Gastrocnemius medialis (tissue), 4 donors: ENCODE measurements around the gene OTOG. TPM values are rescaled to one million over a fixed set of nuclear protein-coding genes. Genes with fewer than 3 reads are reported as not detected.

Source experiments
- ATAC-seq, 2 donors: fragments of 150-250 bp; one replicate each; pipeline ENCODE4 v1.9.1; 2016
- DNase-seq, 2 donors: peaks; one replicate each; pipeline ENCODE4 v3.0.0-alpha.2; 2019
- H3K27ac ChIP-seq, 4 donors: fragments of 200-600 bp; sonication (generic); 1 replicate in 1 of 4; 2 replicates in 3 of 4; pipeline ENCODE4 v1.5.1; 2016 to 2018; ENCODE audit warnings: mild to moderate bottlenecking in 2 of 4, moderate library complexity in 1 of 4
- H3K27me3 ChIP-seq, 3 donors: fragments of 200-600 bp; sonication (generic) in 2 of 3; 1 replicate in 1 of 3; 2 replicates in 2 of 3; pipeline versions ENCODE4 v1.5.1 to v1.6.0; 2016 to 2019; ENCODE audit warnings: mild to moderate bottlenecking in 1 of 3, moderate library complexity in 1 of 3
- H3K36me3 ChIP-seq, 2 donors: fragments of 200-600 bp; sonication (generic) in 1 of 2; one replicate each; pipeline ENCODE4 v1.5.1; 2017 to 2018
- H3K4me1 ChIP-seq, 2 donors: fragments of 200-600 bp; sonication (generic) in 1 of 2; one replicate each; pipeline ENCODE4 v1.5.1; 2016 to 2017; ENCODE audit warnings: mild to moderate bottlenecking in 2 of 2
- H3K4me3 ChIP-seq, 4 donors: fragments of 200-600 bp; sonication (generic) in 3 of 4; 1 replicate in 1 of 4; 2 replicates in 3 of 4; pipeline ENCODE4 v1.5.1; 2016 to 2019; ENCODE audit warnings: mild to moderate bottlenecking in 2 of 4
- H3K9me3 ChIP-seq, 3 donors: fragments of 200-600 bp; sonication (generic) in 2 of 3; 1 replicate in 1 of 3; 2 replicates in 2 of 3; pipeline ENCODE4 v1.5.1; 2016 to 2019
- CTCF ChIP-seq, 5 experiments: fragments of 450-650 bp in 3 of 5; fragments of 200-600 bp in 2 of 5; sonication (generic) in 2 of 5; IDR thresholded peaks in 4 of 5; conservative IDR thresholded peaks in 1 of 5; 1 replicate in 4 of 5; 2 replicates in 1 of 5; pipeline ENCODE4 v1.5.1; 2016 to 2019; ENCODE audit warnings: antibody characterized with exemption in 5 of 5, mild to moderate bottlenecking in 3 of 5, moderate library complexity in 3 of 5
- POLR2A ChIP-seq, 2 donors: fragments of 450-650 bp; IDR thresholded peaks; one replicate each; pipeline ENCODE4 v1.6.1; 2017; ENCODE audit warnings: antibody characterized with exemption in 2 of 2, mild to moderate bottlenecking in 2 of 2, moderate library complexity in 2 of 2
- in situ Hi-C, 4 donors: fragments of 200-750 bp; cut with MboI; loops; one replicate each; pipeline versions ENCODE4 v1.15.0 to v1.8.0; 2017; ENCODE audit warnings: low sequenced_read_pairs in 4 of 4
- intact Hi-C: fragments of 100-400 bp; cut with DNase I; formaldehyde crosslinking; loops from one replicate; pipeline ENCODE4 v1.15.1; 2023; ENCODE audit warnings: low total_unique reads
- total RNA-seq, 4 donors: library from RNA; depleted of rRNA; stranded (reverse); fragments of >200 nt; gene quantifications; one replicate each; pipeline versions ENCODE4 v1.1.0 to v1.2.3, GENCODE V29; 2016

OTOG gene
- total RNA-seq, 4 donors from 2014 or later, result not detected

- TF ChIP-seq POLR2A (IDR thresholded peaks at IDR 0.05), result no peak
- no peak for DNase-seq
- in situ Hi-C loops (loop anchor here in 3 of 4 donors (10.0 to 25.0 kb wide), 2 partner anchors 287 to 289 kb away; no protein-coding TSS in a partner anchor), intact Hi-C loops (no loop called here)
- Histone ChIP-seq H3K27me3 (no peaks in the 10 kb centered on the region), H3K9me3 (no peaks in the 10 kb centered on the region), H3K36me3 (no peaks in the 10 kb centered on the region), H3K4me1 (no peaks in the 10 kb centered on the region), H3K4me3 (no peak overlapping the region), H3K27ac (no peak overlapping the region)
- ATAC-seq, result no peak
Measured at GRCh38 chr11:17524221-17524620, 22.8 kb upstream of the OTOG start.

DNA sequence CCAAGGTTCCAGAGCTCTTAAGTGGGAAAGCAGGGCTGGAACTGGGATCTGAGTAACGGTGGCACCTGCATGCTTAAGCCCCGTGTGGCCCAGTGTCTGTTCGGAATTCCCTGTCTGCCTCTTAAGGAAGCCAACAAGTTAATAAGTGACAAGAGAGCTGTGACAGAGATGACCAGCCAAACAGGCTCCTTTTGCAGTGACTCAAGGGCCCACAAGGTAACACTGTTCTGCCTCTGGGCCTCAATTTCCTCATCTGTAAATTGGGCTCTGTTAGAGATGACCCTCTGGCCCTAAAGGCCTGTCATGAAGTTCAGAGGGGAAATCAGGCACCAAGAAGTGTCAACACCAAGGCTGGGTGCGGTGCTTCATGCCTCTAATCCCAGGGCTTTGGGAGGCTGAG lies 21.5 kb upstream of the OTOG start:
- no peak for ATAC-seq
- in situ Hi-C loops, result loop anchor here in 1 of 4 donors (10.0 kb wide), 1 partner anchor 291 kb away; no protein-coding TSS in a partner anchor

GRCh38 chr11:17526326-17526725 lies 20.7 kb upstream of the OTOG start:
- in situ Hi-C loops, result loop anchor here in 1 of 4 donors (10.0 kb wide), 1 partner anchor 292 kb away; no protein-coding TSS in a partner anchor
- no peak for ATAC-seq
- intact Hi-C loops, result no loop called here
- Histone ChIP-seq H3K4me3 (no peak overlapping the region), H3K36me3 (no peaks in the 10 kb centered on the region), H3K9me3 (no peaks in the 10 kb centered on the region), H3K4me1 (no peaks in the 10 kb centered on the region), H3K27me3 (no peaks in the 10 kb centered on the region), H3K27ac (no peak overlapping the region)
- no peak for TF ChIP-seq CTCF (IDR thresholded peaks at IDR 0.05 in 4 of 5, conservative IDR thresholded peaks at IDR 0.05 in 1 of 5)
- TF ChIP-seq POLR2A (IDR thresholded peaks at IDR 0.05), result no peak
- no peak for DNase-seq

More for the DNA sequence above, 21.5 kb upstream of the OTOG start:
- TF ChIP-seq CTCF (IDR thresholded peaks at IDR 0.05 in 4 of 5, conservative IDR thresholded peaks at IDR 0.05 in 1 of 5), result no peak
- no peak for TF ChIP-seq POLR2A (IDR thresholded peaks at IDR 0.05)
- H3K36me3 ChIP-seq, result no peaks in the 10 kb centered on the region
- intact Hi-C loops, result no loop called here
- H3K27ac ChIP-seq, result no peak overlapping the region
- DNase-seq, result no peak
- H3K9me3 ChIP-seq, result no peaks in the 10 kb centered on the region
- no peaks in the 10 kb centered on the region for H3K4me1 ChIP-seq
- H3K4me3 ChIP-seq, result no peak overlapping the region
- no peaks in the 10 kb centered on the region for H3K27me3 ChIP-seq

DNA sequence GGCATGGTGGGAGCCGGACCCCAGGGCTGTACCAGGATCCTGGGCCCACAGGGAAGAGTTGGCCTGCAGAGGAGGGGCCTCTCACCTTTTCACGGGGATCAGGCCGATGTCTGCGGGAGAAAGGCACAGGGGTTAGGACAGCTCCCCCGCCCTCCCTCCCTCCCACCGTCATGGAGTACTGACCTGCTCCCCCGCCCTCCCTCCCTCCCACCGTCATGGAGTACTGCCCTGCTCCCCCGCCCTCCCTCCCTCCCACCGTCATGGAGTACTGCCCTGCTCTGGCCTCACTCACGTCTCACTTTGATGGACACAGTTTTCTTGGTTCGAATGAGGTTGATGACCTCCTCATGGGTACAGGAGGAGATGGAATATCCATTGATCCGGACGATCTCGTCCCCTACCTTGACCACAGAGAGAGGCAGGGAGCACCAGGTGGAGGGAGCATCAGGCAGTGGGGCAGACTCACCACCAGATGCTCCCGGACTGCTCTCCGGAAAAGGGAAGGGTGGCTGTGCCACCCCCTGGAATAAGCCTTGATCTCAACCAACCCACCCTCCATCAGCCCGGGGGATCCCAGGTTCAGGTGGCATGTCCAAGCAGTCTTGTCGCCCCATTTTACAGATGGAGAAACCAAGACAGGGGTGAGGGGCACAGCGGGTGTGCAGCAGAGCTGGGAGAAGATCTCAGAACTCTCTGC lies 20.0 kb upstream of the OTOG start:
- no peak overlapping the region for H3K27ac ChIP-seq
- no peaks in the 10 kb centered on the region for H3K36me3 ChIP-seq
- no peaks in the 10 kb centered on the region for H3K9me3 ChIP-seq
- ATAC-seq (no peak), DNase-seq (no peak)
- intact Hi-C loops (no loop called here), in situ Hi-C loops (loop anchor here in 1 of 4 donors (10.0 kb wide), 1 partner anchor 292 kb away; no protein-coding TSS in a partner anchor)
- TF ChIP-seq CTCF (IDR thresholded peaks at IDR 0.05 in 4 of 5, conservative IDR thresholded peaks at IDR 0.05 in 1 of 5), result no peak
- H3K4me3 ChIP-seq, result no peak overlapping the region
- H3K27me3 ChIP-seq, result no peaks in the 10 kb centered on the region
- no peaks in the 10 kb centered on the region for H3K4me1 ChIP-seq

DNA sequence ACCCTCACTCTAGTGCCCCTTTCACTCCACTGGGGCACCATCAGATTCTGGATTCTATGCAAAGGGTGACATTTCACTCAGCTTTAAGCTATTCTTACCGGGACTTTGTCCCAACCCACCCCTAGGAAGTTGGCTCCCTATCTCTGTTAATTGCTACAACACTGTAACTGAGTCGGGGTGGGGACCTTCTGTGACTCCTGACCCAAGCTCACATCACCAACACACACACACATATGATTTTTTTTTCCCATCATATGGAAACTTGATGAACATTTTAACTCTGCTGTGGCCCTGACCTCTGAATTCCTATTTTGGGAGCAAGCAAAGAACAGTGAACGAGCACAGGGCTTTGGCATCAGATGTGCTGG lies 19.4 kb upstream of the OTOG start:
- DNase-seq, result no peak
- TF ChIP-seq POLR2A (IDR thresholded peaks at IDR 0.05), result no peak
- TF ChIP-seq CTCF (IDR thresholded peaks at IDR 0.05 in 4 of 5, conservative IDR thresholded peaks at IDR 0.05 in 1 of 5), result no peak
- H3K36me3 ChIP-seq, result no peaks in the 10 kb centered on the region
- intact Hi-C loops (no loop called here), in situ Hi-C loops (loop anchor here in 1 of 4 donors (10.0 kb wide), 1 partner anchor 293 kb away; no protein-coding TSS in a partner anchor)
- no peak overlapping the region for H3K4me3 ChIP-seq
- H3K9me3 ChIP-seq, result no peaks in the 10 kb centered on the region
- H3K27me3 ChIP-seq, result no peaks in the 10 kb centered on the region
- no peak for ATAC-seq
- no peaks in the 10 kb centered on the region for H3K4me1 ChIP-seq
- no peak overlapping the region for H3K27ac ChIP-seq
